ENCODE measurements around the gene GAS2L2.

The GAS2L2 gene

DNA sequence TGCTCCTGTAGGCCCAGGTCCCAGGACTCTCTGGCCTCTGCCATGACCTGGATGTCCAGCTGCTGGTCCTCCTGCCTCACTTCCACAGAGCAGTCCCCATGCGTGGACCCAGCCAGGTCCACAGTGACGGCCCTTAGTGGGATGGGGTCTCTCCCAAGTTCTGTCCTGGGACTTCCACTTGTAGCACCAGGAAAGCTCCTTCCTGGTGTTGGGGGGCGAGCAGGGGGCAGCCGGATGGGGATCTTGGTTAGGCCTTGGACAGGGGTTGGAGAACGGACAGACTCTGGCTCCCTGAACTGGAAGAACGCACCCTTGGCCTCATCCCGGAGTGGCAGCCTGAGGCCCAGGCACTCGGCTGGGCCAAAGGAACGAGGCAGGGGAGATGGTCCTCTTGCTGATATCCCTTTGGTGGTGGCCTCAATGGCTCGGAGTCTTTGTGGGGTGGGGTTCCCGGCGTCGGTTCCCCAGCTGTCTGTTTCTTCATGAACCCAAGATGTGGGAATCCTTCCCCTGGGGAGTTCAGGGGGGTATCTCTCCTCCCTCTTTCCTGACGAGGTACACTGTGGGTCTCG is 7.2 kb downstream of the GAS2L2 start:
- no peak for DNase-seq (ENCODE audit: low spot score)

DNA sequence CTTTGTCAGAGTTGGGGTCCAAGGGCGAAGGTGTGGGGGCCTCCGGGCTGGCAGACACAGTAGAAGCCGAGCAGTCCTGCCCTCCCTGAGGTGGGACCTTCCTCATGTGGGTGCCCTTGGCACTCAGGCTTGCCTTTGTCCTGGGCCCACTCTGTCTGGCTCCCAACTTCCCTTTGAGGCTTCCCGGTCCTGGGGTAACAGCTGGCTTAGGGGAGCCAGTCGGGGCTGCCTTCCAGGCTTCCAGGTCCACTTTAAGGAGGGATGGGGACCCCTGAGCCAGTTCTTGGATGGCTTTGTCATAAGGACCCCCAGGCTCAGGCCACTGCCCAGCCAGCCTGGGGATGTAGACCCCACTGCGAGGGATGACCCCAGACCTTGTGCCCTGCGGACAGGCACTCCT is 7.8 kb downstream of the GAS2L2 start:
- no peak for DNase-seq (ENCODE audit: low spot score)

DNA sequence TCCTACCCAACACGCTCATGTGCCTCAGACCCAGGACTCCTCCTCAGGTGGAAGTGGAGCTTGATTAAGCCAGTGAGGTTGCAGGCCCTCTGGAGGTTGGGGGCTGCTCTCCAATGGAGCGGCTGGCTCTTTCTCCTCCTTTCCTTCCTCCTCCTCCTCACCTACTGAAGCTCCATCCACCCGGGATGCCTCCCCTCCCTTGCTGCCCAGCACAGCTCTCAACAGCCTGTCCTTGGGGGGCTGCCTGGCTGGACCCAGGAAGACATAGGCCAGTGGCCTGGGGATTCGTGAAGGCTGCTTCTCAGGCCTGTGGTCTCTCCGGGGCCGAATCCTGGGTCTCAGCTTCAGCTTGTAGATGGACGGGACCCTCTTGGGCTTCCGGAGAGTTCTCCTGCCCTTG is 8.2 kb downstream of the GAS2L2 start:
- no peak for DNase-seq (ENCODE audit: low spot score)

DNA sequence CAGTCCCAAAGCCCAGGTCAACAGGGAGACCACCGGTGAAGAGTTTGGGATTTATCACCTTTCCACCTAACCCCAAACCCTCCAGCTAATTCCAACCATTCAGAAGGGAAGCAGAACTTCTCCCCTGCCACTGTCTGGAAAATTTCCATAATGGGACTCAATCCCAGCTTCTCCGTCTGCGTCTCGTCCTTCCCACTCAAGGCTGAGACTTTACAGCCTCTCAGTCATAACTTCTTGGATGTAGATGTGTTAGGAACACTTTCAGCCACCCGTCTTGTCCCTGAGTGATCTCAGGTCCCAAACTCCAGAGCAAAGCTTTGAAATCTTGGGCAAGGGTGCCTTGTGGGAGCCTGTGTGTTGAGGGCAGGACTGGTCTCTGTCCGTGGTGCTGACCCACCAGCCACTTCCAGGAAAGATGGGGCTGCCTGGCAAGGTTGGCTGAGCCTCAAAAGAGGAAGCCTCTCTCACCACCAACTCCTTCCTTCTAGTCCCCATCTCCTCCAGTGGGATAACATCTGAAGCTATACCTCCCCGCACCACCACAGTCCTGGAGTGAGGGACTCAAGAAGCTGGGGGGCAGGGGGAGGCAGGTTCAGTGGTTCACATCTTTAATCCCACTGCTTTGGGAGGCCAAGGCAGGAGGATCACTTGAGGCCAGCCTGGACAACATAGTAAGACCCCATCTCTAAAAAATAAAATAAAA is 9.3 kb downstream of the GAS2L2 start:
- no peak for DNase-seq (ENCODE audit: low spot score)

DNA sequence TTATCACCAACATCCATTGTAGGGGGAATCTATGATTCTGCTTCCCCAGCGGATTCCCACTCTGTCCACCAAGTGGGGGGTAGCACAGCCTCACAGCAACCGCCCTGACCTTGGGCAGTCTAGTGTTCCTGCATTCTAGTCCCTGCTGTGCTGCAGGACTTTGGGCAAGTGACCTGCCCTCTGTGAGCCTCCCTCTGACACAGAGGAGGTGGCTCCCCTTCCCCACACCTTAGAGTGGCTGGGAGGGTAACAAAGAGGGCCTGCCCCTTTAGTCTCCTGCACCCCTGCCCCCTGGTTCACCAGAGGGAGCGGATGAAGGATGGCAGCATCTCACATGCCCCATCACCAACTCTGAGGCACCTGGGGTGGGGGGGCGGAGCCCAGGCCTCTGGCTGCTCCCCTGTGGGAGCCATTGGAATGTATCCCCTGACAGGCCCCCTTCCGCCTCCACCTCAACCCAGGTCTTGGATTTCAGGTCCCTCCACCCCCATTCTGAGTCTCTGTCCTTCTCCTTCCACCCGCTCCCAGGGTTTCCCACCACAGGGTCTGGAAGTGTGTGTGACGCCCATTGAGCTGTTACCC is 10.1 kb downstream of the GAS2L2 start:
- no peak for DNase-seq (ENCODE audit: low spot score)

DNA sequence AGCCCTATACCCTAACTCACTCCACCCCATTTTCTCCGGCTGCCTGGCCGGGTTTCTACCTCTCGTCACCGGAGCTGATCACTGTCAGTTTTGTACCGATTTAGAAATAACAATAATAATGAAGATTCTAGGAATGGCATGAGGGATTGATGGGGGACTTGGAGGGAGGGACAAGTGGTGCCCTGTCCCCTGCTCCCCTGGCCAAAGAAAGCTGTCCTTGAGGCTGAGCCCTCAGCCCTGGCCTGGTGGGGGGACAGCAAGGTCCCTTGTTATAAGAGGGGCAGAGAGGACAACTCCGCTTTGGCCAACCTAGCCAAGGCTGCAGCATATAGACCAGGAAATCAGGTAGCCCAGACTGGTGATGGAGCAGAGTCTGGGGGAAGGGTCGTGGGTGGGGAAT is 10.5 kb downstream of the GAS2L2 start:
- no peak for DNase-seq (ENCODE audit: low spot score)

DNA sequence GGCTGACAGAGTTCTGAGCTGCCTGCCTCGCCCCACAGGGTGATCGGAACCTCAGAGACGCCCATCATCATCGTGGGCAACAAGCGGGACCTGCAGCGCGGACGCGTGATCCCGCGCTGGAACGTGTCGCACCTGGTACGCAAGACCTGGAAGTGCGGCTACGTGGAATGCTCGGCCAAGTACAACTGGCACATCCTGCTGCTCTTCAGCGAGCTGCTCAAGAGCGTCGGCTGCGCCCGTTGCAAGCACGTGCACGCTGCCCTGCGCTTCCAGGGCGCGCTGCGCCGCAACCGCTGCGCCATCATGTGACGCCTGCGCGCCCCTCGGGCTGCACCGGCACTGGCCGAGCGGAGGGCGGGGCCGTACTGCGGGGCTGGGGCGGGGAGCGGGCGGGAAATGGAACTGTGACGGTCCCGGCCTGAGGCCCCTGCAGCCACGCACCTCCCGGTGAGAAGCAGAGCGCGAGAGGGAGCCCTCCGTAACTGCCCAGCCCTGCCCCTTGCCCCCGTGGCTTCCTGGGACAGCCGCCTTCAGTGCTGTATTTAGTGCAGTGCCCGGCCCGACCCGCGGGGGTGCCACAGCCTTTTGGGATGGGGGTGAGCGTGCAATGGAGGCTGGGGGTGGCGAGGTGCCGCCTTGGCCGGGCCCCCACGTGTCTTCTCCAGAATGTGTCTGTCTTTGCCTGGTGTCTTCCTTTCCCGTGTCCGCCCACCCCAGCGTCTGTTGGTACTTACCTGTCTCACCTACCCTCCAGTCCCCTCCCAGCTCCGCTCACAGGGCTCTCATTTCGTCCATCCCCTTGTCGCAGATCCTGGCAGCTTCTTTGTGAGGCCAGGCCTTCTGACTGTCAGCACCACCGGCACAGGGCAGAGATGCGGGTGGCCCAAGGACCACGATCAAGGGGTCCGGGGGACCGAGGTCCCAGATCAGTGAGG is 11.8 kb downstream of the GAS2L2 start:
- no peak for DNase-seq (ENCODE audit: low spot score)

DNA sequence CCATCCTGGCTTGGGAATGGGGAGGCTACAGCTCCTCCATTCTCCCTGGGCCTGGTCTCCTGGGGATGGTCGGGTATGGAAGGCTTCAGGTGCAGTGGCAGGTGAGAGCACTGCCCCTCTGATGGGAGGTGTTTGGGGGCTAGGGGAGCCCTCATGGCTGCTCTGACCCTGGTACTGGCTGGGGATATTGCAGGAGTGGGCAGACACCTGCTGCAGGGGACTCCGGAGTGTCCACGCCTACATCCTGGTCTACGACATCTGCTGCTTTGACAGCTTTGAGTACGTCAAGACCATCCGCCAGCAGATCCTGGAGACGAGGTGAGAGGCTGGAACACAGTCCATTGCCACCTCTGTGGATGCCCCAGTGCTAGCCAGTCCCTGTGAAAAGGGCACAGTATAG is 12.8 kb downstream of the GAS2L2 start:
- no peak for DNase-seq (ENCODE audit: low spot score)

DNA sequence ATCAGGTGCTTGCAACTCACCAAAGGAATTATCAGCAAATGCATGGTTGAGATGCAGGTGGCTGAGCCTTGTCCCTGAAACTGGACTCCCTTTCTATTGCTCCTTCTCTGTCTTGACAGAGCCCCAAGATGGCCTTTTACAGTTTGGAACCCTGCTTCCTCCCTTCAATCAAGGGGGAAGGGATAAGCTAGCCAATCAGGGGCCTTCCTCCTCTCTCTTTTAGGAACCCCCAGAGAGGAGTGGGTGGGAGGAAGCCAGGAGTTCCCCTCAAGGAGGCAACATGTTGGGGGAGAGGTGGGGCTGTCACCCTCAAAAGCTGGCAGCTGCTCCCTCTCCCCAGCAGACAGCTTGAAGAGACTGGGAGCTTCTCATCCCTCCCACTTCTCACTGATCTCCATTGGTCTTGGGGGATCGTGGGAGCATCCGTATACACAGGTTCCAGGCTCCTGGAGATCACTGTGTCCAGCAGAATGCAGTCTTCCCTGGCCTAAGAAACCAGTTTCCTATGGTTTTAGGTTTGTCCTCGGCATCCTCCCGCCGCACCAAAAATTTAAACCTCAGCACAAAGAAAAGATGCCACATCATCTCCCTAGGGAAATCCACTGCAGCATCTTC is 14.4 kb downstream of the GAS2L2 start:
- no peak for DNase-seq (ENCODE audit: low spot score)

DNA sequence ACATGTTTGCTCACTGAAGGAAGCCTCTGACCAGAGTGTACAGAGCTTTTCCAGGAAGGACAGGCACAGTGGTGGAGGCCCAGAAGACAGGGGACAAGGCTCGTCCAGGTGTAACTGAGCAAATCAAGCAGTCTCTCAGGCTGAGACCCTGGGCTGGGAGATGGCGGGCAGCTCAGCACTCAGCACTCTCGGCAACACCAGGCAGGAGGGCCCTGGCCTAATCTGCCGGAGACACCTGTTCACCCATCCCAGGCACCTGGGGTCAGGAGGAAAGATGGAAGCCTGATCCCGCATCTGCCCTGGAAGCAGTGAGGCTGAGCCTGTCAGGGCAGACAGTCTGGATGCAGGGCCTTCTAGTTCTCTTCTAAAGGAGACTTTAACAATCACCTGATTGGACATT is 16.8 kb downstream of the GAS2L2 start:
- DNase-seq (ENCODE audit: low spot score), result no peak

DNA sequence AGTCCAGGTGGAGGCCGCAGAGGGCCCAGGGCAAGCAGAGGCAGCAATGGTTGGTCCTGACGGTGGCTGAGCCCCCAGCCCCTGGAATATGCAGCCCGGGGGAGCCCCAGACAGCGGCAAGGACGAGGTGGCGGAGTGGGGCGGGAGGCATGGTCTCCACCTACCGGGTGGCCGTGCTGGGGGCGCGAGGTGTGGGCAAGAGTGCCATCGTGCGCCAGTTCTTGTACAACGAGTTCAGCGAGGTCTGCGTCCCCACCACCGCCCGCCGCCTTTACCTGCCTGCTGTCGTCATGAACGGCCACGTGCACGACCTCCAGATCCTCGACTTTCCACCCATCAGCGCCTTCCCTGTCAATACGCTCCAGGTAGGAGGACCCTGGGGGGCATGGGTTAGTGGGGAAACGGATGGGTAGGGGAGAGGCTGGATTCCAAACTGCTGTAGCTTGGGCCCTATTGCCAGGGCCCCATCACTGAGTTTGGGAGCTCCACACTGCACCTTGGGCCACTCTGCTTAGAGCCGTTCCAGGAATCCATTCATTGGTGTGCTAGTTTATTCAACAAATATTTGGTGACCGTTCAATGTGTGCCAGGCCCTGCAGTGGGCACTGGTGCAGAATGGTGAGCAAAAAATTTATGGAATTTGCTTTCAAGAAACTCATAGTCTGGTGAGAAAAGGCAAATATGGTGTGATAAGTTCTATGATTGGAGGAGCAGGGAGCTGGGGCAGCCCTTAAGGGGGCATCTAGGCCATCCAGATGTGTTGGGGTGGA is 17.8 kb downstream of the GAS2L2 start:
- no peak for DNase-seq (ENCODE audit: low spot score)

DNA sequence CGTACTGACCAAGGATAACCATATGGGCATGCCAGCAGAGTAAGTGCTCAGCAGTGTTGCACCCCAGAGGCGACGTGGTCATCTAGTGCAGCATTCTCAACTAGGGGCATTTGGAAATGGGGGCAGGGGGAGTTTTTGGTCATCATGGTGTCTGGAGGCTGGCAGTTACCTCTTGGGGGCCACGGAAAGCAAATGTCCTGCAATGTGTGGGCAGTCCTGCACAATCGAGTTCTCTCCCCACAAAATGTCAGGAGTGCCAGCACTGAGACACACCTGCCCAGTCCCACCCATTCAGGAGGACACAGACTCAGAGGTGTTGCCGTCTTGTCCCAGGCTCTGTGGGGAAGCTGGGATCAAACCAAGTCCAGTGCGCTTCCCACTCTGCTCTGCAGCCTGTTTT is 18.6 kb downstream of the GAS2L2 start:
- no peak for DNase-seq (ENCODE audit: low spot score)

DNA sequence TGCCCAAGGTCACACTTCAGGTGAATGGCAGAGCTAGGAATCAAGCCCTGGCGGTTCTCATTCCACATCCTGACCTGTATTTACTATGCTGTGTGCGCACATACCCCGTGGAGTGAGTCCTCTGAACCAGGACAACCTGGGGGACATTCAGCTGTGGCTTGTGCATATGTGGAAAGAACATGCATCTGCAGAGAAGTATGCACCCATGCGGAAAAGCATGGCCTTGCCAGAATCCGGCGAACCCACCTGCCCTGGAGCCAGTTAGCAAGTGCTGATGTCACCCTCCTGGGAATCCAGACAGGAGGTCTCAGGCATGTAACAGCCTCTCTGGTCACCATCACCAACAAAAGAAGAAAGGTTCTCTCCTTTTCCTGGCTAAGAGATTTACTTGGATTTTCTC is 19.7 kb downstream of the GAS2L2 start:
- no peak for DNase-seq (ENCODE audit: low spot score)

DNA sequence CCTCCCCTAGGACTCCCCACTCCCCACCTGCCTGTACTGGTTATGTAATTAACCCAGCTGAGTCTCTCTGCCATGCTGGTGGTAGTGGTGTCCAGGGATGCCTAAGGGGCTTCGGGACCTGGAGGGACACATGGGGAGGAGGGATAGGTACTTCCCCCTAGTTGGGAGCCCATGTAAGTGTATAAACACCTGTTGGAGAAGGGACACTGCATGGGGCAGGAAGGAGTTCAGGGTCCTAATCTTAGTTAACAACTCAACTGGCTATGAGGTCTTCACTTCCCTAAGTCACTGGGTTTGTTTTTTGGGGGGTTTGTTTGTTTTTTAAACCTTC is 20.3 kb downstream of the GAS2L2 start:
- no peak for DNase-seq (ENCODE audit: low spot score)

DNA sequence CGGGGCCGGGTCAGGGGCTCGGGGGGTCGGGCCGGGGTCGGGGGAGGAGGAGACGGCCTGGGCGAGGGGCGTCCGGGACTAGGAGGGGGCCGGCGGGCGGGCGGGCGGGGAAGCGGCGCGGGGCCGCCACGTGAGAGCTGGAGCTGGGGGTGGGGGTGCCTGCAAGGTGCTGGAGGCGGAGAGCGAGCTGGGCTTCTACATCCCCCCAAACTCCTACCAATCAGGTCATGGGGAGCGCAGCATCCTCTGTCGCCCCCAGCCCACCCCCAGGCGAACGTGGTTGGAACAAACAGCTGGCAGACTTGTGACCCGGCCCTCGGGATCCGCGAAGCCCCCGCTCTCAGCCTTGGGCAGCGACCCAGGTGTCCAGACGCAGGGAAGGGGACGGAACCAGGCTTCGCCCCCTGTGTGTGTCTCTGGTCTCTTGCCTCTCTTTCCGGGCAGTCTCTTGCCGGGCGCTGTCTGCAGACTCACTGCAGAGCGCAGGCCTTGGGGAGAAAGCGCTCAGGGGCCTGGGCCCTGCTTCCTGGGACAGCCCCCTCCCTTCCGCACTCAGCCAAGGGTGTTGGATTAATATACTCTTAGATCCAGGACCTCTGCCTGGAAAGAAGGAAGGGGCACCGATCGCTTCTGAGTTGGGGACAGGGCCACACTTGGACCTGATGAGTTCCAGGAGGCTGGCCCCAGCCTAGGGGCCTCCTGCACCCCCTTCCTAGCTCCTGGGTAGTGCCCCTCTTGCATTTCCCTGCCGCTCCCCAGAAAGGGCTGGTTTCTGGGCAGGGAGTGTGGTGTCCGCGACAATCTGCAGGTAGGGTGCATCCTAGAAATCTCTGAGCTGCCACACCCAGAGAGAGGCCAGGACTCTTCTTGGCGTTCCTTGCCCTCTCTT is 20.9 kb downstream of the GAS2L2 start:
- no peak for DNase-seq (ENCODE audit: low spot score)

DNA sequence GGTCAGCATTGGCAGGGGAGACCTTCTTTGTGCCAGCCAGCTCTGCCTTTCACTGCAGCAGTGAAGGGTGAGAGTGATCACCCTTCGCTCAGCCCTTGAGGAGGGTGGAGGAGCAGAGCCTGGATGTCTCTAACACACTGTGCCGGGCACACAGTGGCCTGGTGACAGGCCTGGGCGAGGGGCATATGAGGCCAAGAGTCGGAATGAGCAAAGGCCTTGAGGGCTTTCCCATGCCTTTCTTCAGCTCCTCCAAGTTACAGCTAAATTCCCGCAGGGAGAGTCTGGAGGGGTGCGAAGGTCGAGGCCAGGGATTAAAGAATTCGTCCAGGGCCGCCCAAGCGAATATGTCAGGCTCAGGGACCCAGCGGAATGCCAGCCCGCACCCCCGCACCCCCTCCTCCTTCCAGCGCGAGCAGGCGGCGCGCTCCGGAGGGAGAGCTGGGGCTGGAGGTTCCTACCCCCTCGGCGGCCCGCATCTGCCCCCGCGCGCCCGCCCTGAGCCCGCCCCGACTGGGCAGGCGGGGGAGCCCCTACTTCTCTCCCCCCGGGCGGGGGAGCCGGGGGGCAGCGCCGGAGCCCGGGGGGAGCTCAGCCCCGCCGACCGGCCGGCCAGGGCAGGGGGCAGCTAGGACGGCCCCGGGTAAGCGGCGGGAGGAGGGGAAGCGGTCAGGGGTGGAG is 21.7 kb downstream of the GAS2L2 start, which contains the start of gene RASL10B:
Gene RASL10B, plus strand, starts transcription at position 401 of the 678 bp plus-strand sequence. CDS start 3,546 bp downstream, outside the sequence.
- DNase-seq (ENCODE audit: low spot score), result peak; percentile 37

DNA sequence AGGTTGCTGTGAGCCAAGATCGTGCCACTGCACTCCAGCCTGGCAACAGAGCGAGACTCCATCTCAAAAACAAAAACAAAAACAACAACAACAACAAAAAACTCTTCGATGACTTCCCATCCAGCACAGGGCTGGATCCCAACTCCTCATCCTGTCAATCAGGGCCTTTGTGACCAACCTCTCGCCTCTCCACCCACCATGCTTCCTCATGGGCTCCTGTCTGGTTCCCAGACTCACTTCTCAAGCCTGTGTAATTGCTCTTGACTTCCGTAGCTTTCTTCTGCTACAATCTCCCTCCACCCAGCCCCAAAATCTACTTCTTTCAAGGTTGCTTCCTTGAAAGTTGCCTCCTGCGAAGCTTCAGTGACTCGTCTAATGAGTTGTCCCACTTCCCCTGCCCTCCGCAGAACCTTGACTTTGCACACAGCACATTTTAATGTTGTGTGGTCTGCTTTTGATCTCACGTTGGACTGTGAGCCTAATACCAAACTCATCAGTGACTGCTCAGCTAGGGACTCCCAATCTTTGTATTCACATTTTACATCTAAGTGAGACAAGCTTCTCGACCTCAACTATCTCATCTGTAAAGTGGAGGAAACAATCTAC is 22.5 kb downstream of the GAS2L2 start:
- no peak for DNase-seq (ENCODE audit: low spot score)

DNA sequence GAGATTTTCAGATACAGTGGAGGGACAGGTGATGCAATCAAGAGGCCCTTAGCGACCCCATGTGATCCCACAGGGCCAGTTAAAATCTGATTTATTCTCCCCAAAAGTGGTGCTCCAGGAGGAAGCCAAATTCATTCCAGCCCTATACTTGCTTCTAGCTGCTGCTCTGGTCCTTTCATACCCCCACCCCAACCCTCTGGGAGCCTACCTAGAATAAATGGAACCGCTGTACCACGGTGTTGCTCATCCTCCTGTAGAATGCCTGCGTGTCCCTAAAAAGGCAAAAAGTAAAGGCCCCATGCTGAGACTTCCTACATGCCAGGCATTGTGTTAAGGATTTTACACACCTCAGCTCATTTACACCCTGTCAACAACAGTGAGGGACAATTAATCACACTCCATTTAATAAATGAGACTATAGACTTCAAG is 23.6 kb downstream of the GAS2L2 start:
- no peak for DNase-seq (ENCODE audit: low spot score)

DNA sequence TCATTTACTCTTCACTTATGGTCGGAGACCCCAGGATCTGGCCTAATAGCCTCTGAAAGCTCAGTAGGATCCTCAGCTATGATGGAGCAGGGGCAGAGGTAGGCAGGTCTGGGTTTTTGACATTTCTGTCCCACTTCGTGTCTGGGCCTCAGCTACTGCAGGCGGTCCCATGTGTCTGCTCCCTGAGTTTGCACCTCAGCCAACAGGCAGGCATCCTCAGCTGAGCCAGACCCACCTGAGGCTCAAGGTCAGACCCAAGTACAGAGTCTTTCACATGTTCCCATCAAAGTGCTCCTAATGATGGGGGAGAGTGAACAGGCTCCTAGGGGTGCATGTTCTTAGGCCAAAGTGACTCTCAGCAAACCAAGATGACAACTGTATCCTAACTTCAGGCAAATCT is 24.5 kb downstream of the GAS2L2 start:
- no peak for DNase-seq (ENCODE audit: low spot score)

Measured in globus pallidus (tissue), 1 donor.